GM19397 (cell line): ENCODE measurements around the gene ZNF624.
"Not testable (repeated sequence)": the region's sequence is repeated elsewhere in the genome, so short reads cannot be mapped to it uniquely, and the experiment has no call there.

Source experiments
- ATAC-seq: cut with Tn5 transposase; IDR thresholded peaks from one replicate; pipeline ENCODE4 v1.9.1; 2021; ENCODE audit warnings: mild to moderate bottlenecking, moderate library complexity; ENCODE audit not compliant: unreplicated experiment

ZNF624 gene

DNA sequence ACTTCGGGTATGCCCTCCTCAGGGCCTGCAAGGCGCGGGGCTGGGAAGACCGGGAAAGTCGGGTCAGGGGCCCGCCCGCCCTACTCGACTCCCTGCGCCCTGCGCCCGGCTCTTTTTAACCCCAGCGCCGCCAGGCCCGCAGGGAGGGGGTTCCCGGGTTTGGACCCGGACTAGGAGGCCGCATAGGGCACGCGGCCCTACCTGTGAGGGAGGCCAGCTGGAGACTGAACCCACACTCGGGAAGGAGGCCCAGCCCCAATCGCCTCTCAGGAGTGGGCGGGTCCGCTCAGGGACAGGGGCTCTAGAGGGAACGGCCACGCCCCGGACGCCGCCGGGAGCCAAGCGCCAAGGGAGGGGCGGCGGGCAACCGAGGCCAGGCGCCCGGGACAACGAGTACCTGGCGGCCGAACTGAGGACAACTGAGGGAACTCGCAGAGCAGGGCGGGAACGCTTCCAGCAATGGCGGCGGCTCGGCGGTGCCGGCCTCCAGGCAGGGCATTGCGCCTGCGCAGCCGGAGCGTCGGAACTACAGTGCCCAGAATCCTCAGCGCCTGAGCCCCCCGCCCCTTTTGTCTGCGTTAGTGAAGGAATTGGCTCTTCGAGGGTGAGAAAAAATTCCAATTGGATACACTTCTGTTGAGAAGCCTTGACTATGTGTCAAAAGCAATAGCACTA, at the start of gene ZNF624:
Gene ZNF624 (minus strand): TSS at position 484 of the 675 bp plus-strand sequence.
- ATAC-seq: peak; percentile 91

DNA sequence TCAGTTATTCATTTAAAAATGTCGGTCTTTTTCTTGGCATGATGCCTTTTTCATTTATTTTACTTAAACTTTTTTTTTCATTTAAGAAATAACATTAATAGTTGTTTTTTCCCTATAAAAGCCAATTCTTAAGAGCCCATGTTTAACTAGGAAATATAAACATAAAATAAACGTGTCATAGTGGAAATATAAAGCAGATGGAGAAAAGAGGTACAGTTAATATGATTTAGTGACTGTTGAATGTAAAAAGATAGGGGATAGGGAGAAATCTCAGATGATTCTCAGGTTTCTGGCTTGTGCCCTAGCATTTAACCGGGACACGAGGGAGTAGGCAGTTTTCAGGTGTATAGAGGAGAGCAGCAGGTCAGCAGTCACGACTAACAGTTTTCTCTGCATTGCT, 44.0 kb upstream of the ZNF624 start:
- ATAC-seq: not testable (repeated sequence)

DNA sequence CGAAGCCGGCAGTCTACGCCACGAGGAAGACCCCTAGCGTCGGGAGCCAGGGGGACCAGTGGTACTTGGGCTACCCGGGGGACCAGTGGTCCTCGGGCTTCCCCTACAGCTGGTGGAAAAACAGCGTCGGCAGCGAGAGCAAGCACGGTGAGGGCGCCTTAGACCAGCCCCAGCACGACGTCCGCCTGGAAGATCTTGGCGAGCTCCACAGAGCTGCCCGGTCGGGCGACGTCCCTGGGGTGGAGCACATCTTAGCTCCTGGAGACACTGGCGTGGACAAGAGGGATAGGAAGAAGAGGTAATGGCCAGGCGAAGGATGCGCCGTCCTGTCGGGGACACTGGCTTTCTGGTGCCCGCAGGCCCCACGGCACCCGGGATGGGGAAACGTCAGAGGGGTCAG, 36.8 kb upstream of the ZNF624 start:
- not testable (repeated sequence) for ATAC-seq

DNA sequence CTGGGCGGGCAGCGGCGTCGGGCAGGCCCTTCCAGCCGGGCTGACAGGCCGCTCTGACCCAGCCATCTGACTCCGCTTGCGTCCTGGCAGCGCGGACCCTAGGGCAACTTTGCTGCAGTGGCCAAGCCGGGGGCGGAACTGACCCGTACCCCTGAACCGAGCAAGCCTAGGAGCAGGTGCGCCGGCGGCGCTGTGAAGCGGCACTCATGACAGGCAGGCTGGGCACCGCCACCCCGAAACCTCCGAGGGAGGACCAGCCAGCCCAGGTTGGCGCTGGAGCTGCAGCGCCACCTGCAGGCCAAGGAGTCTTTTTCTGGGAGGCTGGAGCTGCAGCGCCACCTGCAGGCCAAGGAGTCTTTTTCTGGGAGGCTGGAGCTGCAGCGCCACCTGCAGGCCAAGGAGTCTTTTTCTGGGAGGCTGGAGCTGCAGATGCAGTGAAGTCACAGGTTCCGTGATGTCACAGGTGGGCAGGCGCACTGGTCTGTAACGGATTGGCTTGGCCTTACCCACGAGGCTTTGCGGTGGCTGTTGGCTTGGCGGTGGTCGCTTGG, 36.2 kb upstream of the ZNF624 start, which contains the start of gene CCDC144A:
Gene CCDC144A (plus strand): TSS at position 511 of the 551 bp plus-strand sequence. CDS start 160 bp downstream, outside the sequence.
- ATAC-seq: not testable (repeated sequence)

DNA sequence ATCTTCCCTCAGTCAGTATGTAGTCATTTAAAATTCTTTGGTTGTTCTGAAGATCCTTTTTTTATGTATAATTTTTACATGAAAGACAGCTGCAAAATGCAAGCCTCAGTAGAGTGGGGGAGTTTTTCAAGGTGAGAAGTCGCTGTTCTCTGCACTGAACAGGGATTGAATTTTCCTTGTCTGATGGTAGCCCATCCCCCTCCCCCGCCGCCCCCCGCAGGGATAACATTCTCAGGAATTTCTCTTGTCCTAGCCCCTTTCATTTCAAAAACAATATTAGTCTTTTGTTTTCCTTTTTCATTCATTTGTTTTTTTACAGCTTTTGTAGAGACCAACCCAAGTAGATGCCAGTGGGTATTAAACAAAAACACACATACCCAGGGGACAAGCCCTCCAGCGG, 33.5 kb upstream of the ZNF624 start:
- ATAC-seq: not testable (repeated sequence)

DNA sequence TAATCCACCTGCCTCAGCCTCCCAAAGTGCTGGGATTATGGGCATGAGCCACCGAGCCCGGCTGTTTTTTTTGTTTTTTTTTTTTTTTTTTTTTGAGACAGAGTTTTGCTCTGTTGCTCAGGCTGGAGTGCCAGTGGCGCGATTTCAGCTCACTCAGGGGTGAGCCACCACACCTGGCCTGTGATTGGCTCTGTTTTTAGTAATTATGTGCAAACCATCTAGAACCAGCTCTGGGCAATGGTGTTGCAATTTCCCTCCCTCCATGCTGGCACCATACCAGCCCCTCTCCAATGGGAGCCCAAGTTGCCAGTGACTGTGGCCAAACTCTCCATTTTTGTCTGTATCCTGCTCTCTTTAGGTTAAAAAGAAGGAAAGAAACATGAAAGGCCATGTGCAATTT, 32.4 kb upstream of the ZNF624 start:
- ATAC-seq: not testable (repeated sequence)

DNA sequence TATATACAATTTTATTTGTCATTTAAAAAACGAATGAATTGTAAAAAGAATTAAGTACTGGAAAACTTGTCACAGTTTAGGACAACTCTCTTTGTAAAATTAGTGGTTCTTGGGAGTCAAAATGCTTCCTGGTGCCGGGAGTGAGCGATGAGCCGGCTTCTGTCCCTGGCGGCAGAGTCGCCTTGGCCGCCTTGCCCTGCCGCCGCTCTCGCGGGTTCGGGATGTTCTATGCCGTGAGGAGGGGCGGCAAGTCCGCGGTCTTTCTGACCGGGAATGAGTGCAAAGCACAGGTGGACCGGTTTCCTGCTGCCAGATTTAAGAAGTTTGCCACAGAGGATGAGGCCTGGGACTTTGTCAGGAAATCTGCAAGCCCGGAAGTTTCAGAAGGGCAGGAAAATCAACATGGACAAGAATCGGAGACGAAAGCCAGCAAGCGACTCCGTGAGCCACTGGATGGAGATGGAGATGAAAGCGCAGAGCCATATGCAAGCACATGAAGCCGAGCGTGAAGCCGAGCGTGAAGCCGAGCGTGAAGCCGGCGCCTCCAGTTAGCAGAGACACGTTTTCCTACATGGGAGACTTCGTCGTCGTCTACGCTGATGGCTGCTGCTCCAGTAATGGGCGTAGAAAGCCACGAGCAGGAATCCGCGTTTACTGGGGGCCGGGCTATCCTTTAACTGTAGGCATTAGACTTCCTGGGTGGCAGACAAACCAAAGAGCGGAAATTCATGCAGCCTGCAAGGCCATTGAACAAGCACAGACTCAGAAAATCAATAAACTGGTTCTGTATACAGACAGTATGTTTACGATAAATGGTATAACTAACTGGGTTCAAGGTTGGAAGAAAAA, 29.9 kb upstream of the ZNF624 start:
- ATAC-seq: not testable (repeated sequence)

DNA sequence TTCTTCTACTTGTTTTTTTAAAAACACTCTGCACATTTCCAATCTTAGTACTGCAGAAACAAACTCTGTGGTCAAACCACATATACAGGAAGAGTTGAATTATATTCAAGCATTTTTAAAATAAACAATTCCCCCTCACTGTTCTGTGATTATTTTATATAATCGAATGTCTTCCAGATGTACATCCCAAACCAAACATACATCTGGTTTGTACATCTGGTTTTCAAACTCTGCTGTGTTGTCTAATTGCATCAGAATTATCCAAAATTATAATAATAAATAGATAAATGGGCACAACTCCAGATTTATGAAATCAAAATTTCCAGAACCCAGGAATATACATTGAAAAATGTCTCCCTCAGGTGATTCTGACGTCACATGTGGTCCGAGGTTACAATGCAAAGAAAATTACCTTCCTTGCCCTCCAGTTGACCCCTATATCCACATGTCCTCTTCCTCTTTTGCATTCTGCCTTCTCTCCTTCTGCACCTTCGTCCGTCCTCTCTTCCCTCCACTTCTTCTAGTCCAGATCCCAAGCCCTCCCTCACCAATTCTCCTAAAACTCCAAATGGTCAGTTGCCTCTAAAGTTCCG, 23.1 kb upstream of the ZNF624 start:
- ATAC-seq: no peak

DNA sequence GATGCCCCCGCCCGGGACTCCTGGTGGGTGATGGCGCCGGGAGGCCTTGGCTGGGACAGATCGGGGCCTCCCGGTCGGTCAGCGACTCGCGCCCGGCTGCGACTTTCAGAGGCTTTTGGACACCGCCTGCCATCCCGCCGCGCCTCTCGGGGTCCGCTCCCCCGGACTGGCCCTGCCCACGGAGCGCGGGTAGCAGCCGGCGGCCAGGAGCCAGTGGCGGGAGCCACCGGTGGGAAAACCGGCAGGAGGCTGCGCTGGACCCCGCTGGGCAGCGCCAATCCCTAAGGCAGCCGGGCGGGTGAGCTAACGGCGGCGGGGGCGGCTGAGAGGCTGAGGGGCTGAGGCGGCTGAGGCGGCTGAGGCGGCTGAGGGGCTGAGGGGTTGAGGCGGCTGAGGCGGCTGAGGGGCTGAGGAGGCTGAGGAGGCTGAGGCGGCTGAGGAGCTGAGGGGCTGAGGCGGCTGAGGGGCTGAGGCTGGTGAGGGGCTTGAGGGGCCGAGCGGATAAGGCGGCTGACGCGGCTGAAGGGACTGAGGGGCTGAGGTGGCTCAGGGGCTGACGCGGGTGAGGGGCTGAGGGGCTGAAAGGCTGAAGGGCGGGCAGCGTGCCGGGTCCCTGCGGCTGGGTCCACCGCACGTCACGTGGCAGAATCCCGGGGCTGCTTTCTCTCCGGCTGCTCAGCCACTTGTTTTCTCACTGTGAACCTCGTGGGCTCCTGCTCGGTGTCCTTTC, 13.4 kb upstream of the ZNF624 start:
- not testable (repeated sequence) for ATAC-seq

DNA sequence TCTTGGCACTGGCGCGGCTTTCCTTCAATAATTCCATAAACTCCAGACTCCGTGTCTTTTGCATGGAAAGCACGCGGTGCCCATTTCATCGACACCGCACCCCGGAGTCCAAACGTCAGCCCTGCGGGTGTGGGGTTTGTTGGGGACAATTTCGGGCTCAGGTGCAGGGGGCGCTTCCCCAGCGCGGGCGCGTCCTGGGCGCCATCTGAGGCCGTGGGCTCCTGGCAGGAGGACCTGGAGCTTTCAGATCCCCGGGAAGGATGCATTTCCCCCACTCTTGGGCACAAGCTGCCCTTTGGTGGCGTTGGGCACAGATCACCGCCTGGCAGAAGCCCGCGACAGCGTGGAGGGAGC, 12.9 kb upstream of the ZNF624 start:
- not testable (repeated sequence) for ATAC-seq

DNA sequence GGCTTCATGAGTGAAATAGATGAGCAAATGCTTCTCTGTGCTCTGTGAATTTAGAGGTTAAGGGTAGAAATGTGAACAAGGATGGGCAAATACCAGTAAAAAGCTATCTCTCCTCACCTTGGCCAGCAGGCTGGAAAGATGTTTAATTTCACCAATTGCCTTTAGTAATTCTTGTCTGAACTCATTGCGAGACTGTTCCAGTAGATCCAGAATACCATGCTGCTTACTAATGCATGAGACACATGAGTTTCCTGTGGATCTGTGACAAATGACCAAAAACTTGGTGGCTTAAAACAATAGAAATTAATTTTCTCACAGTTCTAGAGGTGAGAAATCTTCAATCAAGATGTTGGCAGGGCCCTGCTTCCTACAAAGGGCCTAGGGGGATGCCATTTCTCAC, 9.3 kb upstream of the ZNF624 start:
- ATAC-seq: no peak

DNA sequence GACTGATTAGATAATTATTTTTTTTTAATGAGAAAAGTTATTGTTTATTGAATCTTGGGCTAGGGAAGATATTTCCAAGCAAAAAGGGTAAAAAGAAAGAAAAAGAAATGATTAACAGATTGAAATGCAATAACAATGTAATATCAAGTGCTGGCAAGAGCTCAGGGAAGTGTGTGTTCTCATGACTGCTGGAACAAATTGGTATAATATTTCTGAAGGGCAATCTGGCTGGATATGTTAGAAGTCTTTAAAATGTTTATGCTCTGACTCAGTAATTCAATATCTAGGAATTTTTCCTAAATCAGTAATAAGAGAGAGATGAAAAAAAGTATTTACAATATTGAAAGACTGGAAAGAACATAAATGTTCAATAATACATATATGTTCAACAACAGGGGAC, 7.6 kb upstream of the ZNF624 start:
- ATAC-seq: no peak

DNA sequence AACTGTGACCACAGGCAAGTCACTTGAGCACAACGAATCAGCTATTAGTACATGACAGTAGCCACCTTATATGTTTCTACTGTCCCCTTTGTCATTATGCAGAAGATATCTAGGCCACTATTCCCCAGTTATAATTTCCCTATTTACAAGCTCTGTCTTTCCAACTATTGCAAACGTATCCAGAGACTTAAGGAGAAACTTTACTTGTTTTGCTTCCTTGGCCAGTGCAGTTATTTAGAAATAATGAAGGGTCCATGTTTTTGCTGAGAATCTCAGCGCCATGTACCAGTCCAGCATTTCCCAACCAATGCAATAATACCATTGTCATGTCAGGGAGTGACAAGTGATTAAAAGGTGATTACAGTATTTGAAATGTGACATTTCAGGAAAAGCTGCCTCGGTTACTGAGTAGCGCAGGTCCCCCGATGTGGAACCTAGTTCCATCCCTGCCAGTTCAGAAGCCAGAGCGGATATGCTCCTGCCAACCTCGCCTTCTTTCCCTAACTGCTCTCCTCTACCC, 743 bp downstream of the ZNF624 start:
- no peak for ATAC-seq

DNA sequence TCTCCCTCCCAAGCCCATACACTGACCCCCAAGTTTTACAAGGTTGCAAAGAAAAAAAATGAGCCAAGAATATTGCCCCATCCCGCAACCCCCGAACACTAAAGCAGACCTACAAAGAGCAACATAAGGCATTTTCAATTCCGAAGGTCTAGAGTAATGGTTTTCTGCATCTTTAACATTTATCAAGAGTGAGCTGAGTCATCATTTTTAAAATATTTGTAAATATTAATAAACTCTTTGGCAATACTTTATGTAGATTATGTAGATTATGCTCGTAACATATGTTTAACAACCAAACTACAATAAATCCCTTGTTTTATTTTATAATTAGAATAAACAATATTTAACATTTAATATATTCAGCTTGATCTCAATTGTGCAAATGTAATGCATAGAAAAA, 1.4 kb downstream of the ZNF624 start:
- ATAC-seq: no peak

DNA sequence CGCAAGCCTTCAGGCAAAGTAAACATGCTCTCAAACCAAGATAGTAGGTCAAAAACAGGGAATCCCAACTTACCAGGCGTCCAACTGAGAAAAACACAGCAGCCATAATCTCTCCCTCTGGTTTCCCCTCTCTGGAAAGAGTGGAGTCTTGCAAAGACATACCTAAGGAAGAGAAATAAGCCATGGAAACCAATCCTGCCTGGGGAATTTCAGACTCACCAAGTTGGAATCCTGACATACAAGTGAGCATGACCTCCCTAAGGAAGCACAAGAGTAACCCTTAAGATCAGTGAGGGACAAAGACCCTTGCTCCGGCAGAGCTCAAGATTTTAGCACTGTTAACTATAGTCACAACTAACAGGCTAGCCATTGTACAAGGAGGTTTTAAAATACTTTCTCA, 4.1 kb downstream of the ZNF624 start:
- ATAC-seq: no peak

DNA sequence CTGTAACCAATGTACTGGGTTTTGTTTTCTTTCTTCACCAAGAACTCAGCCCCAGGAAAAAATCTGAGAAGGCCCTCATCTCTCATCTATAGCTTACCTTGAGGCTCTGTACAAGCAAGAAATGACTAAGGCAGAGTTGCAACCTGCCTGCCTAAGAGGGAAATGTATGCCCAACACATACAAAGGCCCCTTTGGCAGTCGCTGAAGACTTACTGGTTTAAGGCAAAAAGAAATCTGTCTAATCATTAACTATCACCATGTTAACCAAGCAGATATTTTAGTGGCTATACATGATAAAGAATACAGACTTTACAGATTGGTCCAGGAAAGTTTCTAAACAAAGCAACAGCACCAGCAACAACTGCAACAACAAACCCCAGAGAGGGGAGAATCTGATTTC, 14.2 kb downstream of the ZNF624 start:
- ATAC-seq: no peak

DNA sequence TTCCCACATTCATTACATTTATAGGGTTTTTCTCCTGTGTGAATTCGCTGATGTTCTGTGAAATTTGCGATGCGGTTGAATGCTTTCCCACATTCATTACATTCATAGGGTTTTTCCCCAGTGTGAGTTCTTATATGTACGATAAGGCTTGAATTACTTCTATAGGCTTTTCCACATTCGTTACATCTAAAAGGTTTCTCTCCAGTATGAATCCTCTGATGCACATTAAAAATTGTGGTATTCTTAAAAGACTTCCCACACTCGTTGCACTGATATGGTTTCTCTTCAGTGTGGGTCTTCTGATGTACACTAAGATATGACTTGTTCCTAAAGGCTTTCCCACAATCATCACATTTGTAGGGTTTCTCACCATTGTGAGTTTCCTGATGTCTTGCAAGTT, 30.4 kb downstream of the ZNF624 start:
- ATAC-seq: no peak

DNA sequence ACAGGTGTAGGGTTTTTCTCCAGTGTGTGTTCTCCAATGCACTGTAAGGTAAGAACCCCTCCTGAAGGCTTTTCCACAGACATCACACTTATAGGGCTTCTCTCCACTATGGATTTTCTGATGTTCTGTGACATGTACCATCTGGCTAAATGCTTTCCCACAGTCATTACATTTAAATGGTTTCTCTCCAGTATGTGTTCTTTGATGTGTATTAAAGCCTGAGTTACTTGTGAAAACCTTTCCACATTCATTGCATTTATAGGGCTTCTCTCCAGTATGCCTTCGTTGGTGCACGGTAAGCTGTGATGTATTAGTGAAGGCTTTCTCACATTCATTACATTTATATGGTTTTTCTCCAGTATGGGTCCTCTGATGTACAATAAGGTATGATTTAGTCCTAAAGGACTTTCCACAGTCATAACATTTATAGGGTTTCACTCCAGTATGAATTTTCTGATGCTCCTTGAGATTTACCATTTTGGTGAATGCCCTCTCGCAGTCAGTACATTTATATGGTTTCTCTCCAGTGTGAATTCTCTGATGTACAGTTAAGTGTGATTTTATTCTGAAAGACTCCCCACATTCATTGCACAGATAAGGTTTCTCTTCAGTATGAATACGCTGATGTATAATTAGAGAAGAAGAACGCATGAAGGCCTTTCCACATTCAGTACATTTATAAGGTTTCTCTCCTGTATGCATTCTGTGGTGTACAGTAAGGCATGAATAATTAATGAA, 30.9 kb downstream of the ZNF624 start:
- no peak for ATAC-seq

DNA sequence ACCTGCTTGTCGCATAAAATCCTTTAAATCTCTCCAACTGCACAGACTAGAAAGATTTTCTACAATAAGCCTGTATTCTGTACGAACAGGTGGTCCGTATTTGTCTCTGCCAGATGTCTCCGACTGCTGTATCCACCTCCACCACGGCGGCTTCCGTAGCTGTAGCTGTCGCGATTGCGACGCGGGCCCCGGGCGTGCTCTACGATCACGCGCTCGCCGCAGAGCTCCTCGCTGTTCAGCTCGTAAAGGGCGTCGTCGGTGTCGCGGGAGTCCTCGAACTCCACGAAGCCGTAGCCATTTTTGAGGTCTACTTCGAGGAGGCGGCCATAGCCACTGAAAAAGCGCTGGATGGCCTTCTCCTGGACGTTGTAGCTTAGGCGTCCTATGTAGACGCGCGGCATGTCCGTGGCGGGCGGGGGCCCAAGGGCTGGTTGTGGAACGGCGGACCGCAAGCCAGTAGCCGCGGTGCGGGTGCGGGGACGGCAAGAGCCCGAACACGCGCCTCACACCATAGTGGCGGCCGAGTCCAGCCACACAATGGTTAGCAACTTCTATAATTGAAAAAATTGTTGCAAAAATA, 36.1 kb downstream of the ZNF624 start:
- ATAC-seq: no peak

DNA sequence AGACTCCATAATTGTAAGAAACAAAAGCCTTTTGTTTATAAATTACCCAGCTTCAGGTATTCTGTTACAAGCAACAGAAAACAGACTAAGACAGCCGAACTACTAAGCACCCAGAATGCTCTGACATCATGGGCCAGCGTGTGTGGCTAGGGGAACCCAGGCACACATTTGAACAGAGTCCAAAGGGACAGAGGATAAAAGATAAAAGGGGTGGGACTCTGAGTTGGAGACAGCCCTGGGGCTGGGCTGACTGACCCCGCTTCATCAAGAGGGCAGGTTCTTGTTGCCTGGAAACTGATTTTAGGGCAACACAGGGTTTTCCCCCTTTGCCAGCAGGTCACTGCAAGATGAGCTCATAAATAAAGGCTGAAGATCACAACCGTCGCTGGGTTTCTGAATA, 54.1 kb downstream of the ZNF624 start:
- no peak for ATAC-seq
